ENCODE measurements around the gene GARIN5A. TPM values are rescaled to one million over a fixed set of nuclear protein-coding genes. Genes with fewer than 3 reads are reported as not detected.
A peak's percentile ranks its signal among the peaks of the same experiment; 100 is the strongest.

GARIN5A gene
- total and polyA plus RNA-seq, 9 of the 15 experiments (the other 6 are each of a cell fraction or from before 2014, with no cell fraction given), result 0.10 to 0.82 (median 0.23) TPM; not detected in 2

- TF ChIP-seq MAZ (CRISPR knock-in tag; conservative IDR thresholded peaks at IDR 0.05 in 1 of 2, IDR thresholded peaks at IDR 0.05 in 1 of 2), result 0 out of 4 replicates have a peak, but pooled peaks of 1 of the 2 experiments have one; percentile 13
- no peak for TF ChIP-seq CUX1 (CRISPR knock-in tag; IDR thresholded peaks at IDR 0.05)
- no peak for TF ChIP-seq ZNF589 (CRISPR knock-in tag; IDR thresholded peaks at IDR 0.05; ENCODE audit: low read depth)
- TF ChIP-seq CBX3 (IDR thresholded peaks at IDR 0.05; ENCODE audit: borderline replicate concordance in 1 of 2, low read length in 2 of 2), result peak in 1 of 2 experiments; percentile 45; a peak in 1 of 3 replicates
- peak in 1 of 2 experiments; percentile 70; a peak in 1 of 4 replicates for TF ChIP-seq RCOR1 (IDR thresholded peaks at IDR 0.05; ENCODE audit: borderline replicate concordance in 1 of 2, low read depth in 2 of 2, low read length in 2 of 2)
- peak; percentile 84 for TF ChIP-seq SOX6 (IDR thresholded peaks at IDR 0.05)
- TF ChIP-seq BRD4 (IDR thresholded peaks at IDR 0.05), result no peak
- TF ChIP-seq E2F3 (CRISPR knock-in tag; IDR thresholded peaks at IDR 0.05), result no peak
- no peak for TF ChIP-seq ZBTB2 (IDR thresholded peaks at IDR 0.05)
- peak; percentile 26; the same call in 1 of the 2 replicates for TF ChIP-seq ARID2 (IDR thresholded peaks at IDR 0.05)
- peak; percentile 85 to 93 (median 93) for TF ChIP-seq CTCF (IDR thresholded peaks at IDR 0.05 in 2 of 3, conservative IDR thresholded peaks at IDR 0.05 in 1 of 3; ENCODE audit: insufficient read depth in 2 of 3, low read depth in 1 of 3, low read length in 3 of 3)
- no peak for TF ChIP-seq NCOR1 (IDR thresholded peaks at IDR 0.05)
- TF ChIP-seq RB1 (IDR thresholded peaks at IDR 0.05; ENCODE audit: low read depth), result peak; percentile 29; the same call in 1 of the 2 replicates
- no peak for TF ChIP-seq STAT6 (CRISPR knock-in tag; IDR thresholded peaks at IDR 0.05)
- peak; percentile 35; the same call in 1 of the 2 replicates for TF ChIP-seq NR2C1 (IDR thresholded peaks at IDR 0.05)
- no peak for TF ChIP-seq NR2C1 (tag; IDR thresholded peaks at IDR 0.05)
Observed at GRCh38 chr19:50461066-50461875, 15.4 kb downstream of the GARIN5A start (continued).
